OCI-LY7 (cell line): Measurements from ENCODE around the gene VAMP5. TPM values are rescaled to one million over a fixed set of nuclear protein-coding genes. Genes with fewer than 3 reads are reported as not detected.
A peak's percentile ranks its signal among the peaks of the same experiment; 100 is the strongest.

ENCODE experiments used
- BruUV-seq: library from RNA; stranded (reverse); fragments of 400-500 nt; replicated peaks from 2 replicates; lab custom pipeline; 2021; lab: Mats Ljungman, UMichigan
- CTCF ChIA-PET: fragments of 300-600 bp; sonication (Branson Sonifier 250); formaldehyde crosslinking; loops from one replicate; lab custom pipeline; 2022; ENCODE audit warnings: antibody characterized with exemption; ENCODE audit not compliant: unreplicated experiment; lab: Charles Lee
- POLR2A ChIA-PET: fragments of 300-600 bp; sonication (Branson Sonifier 250); formaldehyde crosslinking; loops from one replicate; lab custom pipeline; 2022; ENCODE audit warnings: antibody characterized with exemption; lab: Charles Lee
- DNase-seq: peaks from one replicate; pipeline ENCODE4 v3.0.0-alpha.2; 2015; ENCODE audit warnings: low spot score
- H2AFZ ChIP-seq: fragments of 200-600 bp; sonication (generic), shearing (Covaris generic); 2 replicates; pipeline ENCODE4 v1.6.1; 2014; ENCODE audit warnings: mild to moderate bottlenecking, antibody characterized with exemption, low read length, moderate library complexity
- H3K27ac ChIP-seq: fragments of 200-600 bp; sonication (generic); 2 replicates; pipeline ENCODE4 v1.5.1; 2014; ENCODE audit warnings: mixed run types, low read depth, mild to moderate bottlenecking, moderate library complexity, low read length, inconsistent platforms; ENCODE audit not compliant: poor library complexity, severe bottlenecking
- H3K36me3 ChIP-seq: fragments of 200-600 bp; sonication (generic); 2 replicates; pipeline ENCODE4 v1.6.1; 2014; ENCODE audit warnings: mild to moderate bottlenecking, antibody characterized with exemption, low read length, moderate library complexity, mixed read lengths; ENCODE audit not compliant: insufficient read depth
- H3K4me1 ChIP-seq: fragments of 200-600 bp; sonication (generic); 2 replicates; pipeline ENCODE4 v1.5.1; 2014; ENCODE audit warnings: mild to moderate bottlenecking, low read length; ENCODE audit not compliant: insufficient read depth, poor library complexity, severe bottlenecking
- H3K4me2 ChIP-seq: fragments of 200-600 bp; sonication (generic); 2 replicates; pipeline ENCODE4 v1.6.1; 2014; ENCODE audit warnings: mild to moderate bottlenecking, low read length
- H3K4me3 ChIP-seq: fragments of 200-600 bp; sonication (generic); 2 replicates; pipeline ENCODE4 v1.5.1; 2014; ENCODE audit warnings: mild to moderate bottlenecking, low read depth, low read length; ENCODE audit not compliant: poor library complexity, severe bottlenecking
- H3K79me2 ChIP-seq: fragments of 200-600 bp; sonication (generic); 2 replicates; pipeline ENCODE4 v1.6.1; 2016; ENCODE audit warnings: low read depth, mild to moderate bottlenecking, low read length, moderate library complexity, mixed read lengths; ENCODE audit not compliant: insufficient read depth
- H3K9me2 ChIP-seq: fragments of 200-600 bp; sonication (generic); 2 replicates; pipeline ENCODE4 v1.6.1; 2016; ENCODE audit warnings: mild to moderate bottlenecking, low read length, mixed read lengths; ENCODE audit not compliant: insufficient read depth
- H3K9me3 ChIP-seq: fragments of 200-600 bp; sonication (generic); 2 replicates; pipeline ENCODE4 v1.6.1; 2014; ENCODE audit warnings: mild to moderate bottlenecking, mixed run types, low read length, mixed read lengths
- H4K20me1 ChIP-seq: fragments of 200-600 bp; sonication (generic); 2 replicates; pipeline ENCODE4 v1.6.1; 2014; ENCODE audit warnings: mild to moderate bottlenecking, antibody characterized with exemption, low read length, moderate library complexity, mixed read lengths; ENCODE audit not compliant: insufficient read depth
- EZH2phosphoT487 ChIP-seq: fragments of 200-600 bp; sonication (generic); IDR thresholded peaks from 2 replicates; pipeline ENCODE4 v1.6.1; 2018; ENCODE audit warnings: low read depth, borderline replicate concordance, mild to moderate bottlenecking, mixed run types, antibody characterized with exemption, low read length, moderate library complexity, mixed read lengths
- intact Hi-C: fragments of 100-400 bp; cut with micrococcal nuclease; formaldehyde crosslinking; loops from one replicate; pipeline ENCODE4 v1.10.0; 2022; ENCODE audit not compliant: unreplicated experiment
- total RNA-seq, 2 experiments: library from RNA; depleted of rRNA in 1 of 2; stranded (reverse); fragments of >200 nt in 1 of 2; shearing (Covaris generic) in 1 of 2; gene quantifications; 2 replicates each; pipeline ENCODE4 v1.2.3, GENCODE V29; 2014 to 2022
- TF ChIP-seq, protein P1 (sequence below): fragments of 200-600 bp; sonication (generic); conservative IDR thresholded peaks from 2 replicates; pipeline ENCODE4 v1.5.1; 2014; ENCODE audit warnings: mild to moderate bottlenecking, antibody characterized with exemption, low read length, moderate library complexity, mixed read lengths

VAMP5 gene
- total RNA-seq, 2 experiments from 2014 or later: 3.0 to 3.9 TPM

GRCh38 chr2:85545780-85546240 is 38.4 kb upstream of the VAMP5 start:
- POLR2A ChIA-PET: interaction anchor here (0.9 to 2.2 kb wide), 4 partner anchors 9 to 13 kb away, joined by 3 to 5 read pairs (median 4); no protein-coding TSS in a partner anchor
- Histone ChIP-seq H3K9me3 (no peaks in the 10 kb centered on the region), H2AFZ (no peak overlapping the region), H4K20me1 (peaks cover 20% of the 10 kb centered on the region), H3K36me3 (peaks cover 88% of the 10 kb centered on the region), H3K4me1 (peaks cover 22% of the 10 kb centered on the region), H3K4me2 (no peak overlapping the region), H3K27ac (no peak overlapping the region), H3K79me2 (peaks cover 25% of the 10 kb centered on the region), H3K4me3 (no peak overlapping the region), H3K9me2 (no peaks in the 10 kb centered on the region)
- TF ChIP-seq EZH2phosphoT487: no peak
- TF ChIP-seq, protein P1, sequence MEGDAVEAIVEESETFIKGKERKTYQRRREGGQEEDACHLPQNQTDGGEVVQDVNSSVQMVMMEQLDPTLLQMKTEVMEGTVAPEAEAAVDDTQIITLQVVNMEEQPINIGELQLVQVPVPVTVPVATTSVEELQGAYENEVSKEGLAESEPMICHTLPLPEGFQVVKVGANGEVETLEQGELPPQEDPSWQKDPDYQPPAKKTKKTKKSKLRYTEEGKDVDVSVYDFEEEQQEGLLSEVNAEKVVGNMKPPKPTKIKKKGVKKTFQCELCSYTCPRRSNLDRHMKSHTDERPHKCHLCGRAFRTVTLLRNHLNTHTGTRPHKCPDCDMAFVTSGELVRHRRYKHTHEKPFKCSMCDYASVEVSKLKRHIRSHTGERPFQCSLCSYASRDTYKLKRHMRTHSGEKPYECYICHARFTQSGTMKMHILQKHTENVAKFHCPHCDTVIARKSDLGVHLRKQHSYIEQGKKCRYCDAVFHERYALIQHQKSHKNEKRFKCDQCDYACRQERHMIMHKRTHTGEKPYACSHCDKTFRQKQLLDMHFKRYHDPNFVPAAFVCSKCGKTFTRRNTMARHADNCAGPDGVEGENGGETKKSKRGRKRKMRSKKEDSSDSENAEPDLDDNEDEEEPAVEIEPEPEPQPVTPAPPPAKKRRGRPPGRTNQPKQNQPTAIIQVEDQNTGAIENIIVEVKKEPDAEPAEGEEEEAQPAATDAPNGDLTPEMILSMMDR: no peak
- no TSS peak for BruUV-seq
- DNase-seq: no peak
- CTCF ChIA-PET: interaction anchor here (0.6 to 0.8 kb wide), 2 partner anchors 11 to 132 kb away, joined by 3 to 4 read pairs; no protein-coding TSS in a partner anchor
- intact Hi-C loops: no loop called here

GRCh38 chr2:85547089-85547858 is 37.0 kb upstream of the VAMP5 start:
- no peak for TF ChIP-seq EZH2phosphoT487
- TF ChIP-seq, protein P1: no peak
- no peak overlapping the region for H2AFZ ChIP-seq
- intact Hi-C loops: no loop called here
- H3K79me2 ChIP-seq: peaks cover 11% of the 10 kb centered on the region; the same call in 1 of the 2 replicates
- peak overlapping the region; percentile 14 for H3K27ac ChIP-seq
- BruUV-seq: no TSS peak
- peaks cover 7% of the 10 kb centered on the region for H3K4me1 ChIP-seq
- no peak overlapping the region for H3K4me3 ChIP-seq
- POLR2A ChIA-PET: interaction anchor here (2.2 to 5.3 kb wide), 2 partner anchors 8 to 13 kb away, joined by 5 to 48 read pairs; partner anchors contain the start of gene MAT2A
- peaks cover 87% of the 10 kb centered on the region for H3K36me3 ChIP-seq
- no peaks in the 10 kb centered on the region for H3K9me2 ChIP-seq
- CTCF ChIA-PET: interaction anchor here (1.0 kb wide), 1 partner anchor 13 kb away, joined by 3 read pairs; no protein-coding TSS in a partner anchor
- H3K9me3 ChIP-seq: no peaks in the 10 kb centered on the region
- peaks cover 6% of the 10 kb centered on the region for H4K20me1 ChIP-seq
- no peak overlapping the region for H3K4me2 ChIP-seq
- DNase-seq: no peak
